GM12878 (cell line): ENCODE data around the gene EFTUD2. TPM values are rescaled to one million over a fixed set of nuclear protein-coding genes. Genes with fewer than 3 reads are reported as not detected.
A peak's percentile ranks its signal among the peaks of the same experiment; 100 is the strongest.

ENCODE experiments used
- ATAC-seq: fragments of 200-7000 bp; cut with Tn5 transposase; 3 replicates; pipeline ENCODE4 v1.9.1; 2020; ENCODE audit warnings: mild to moderate bottlenecking, moderate library complexity
- BruUV-seq: library from RNA; stranded (reverse); fragments of 400-500 nt; replicated peaks from 2 replicates; lab custom pipeline; 2021; lab: Mats Ljungman, UMichigan
- CTCF ChIA-PET: fragments of 300-600 bp; sonication (Branson Sonifier 250); formaldehyde crosslinking; extraction: SDS; loops from one replicate; lab custom pipeline; 2021; ENCODE audit warnings: inconsistent platforms; lab: Yijun Ruan, JAX
- POLR2A ChIA-PET: fragments of 350-600 bp; formaldehyde crosslinking; extraction: SDS; loops from one replicate; lab custom pipeline; 2021; ENCODE audit warnings: inconsistent platforms; lab: Charles Lee
- RAD21 ChIA-PET: fragments of 300-600 bp; sonication (Branson Sonifier 250); formaldehyde crosslinking; loops from one replicate; lab custom pipeline; 2023; ENCODE audit warnings: antibody characterized with exemption; ENCODE audit not compliant: unreplicated experiment; lab: Charles Lee
- SMC1A ChIA-PET: fragments of 300-600 bp; sonication (Branson Sonifier 250); formaldehyde crosslinking; loops from one replicate; lab custom pipeline; 2023; ENCODE audit not compliant: unreplicated experiment, uncharacterized antibody; lab: Charles Lee
- DNase-seq: peaks from one replicate; pipeline ENCODE4 v3.0.0-alpha.2; 2011; ENCODE audit warnings: low read depth, low spot score
- FAIRE-seq: peaks from 3 replicates; lab custom pipeline; 2011; peaks lifted over from hg19 to GRCh38; lab: Jason Lieb, UNC
- H2AFZ ChIP-seq: 2 replicates; pipeline ENCODE4 v1.6.0; 2011; ENCODE audit warnings: low read depth, low read length, control low read depth; ENCODE audit not compliant: control insufficient read depth
- H3K27ac ChIP-seq: 2 replicates; pipeline ENCODE4 v1.5.1; 2011; ENCODE audit warnings: control low read depth; ENCODE audit not compliant: control insufficient read depth, insufficient read depth
- H3K27me3 ChIP-seq, 2 experiments: replicated peaks in 1 of 2; 2 replicates each; pipeline versions ENCODE4 v1.6.0 to v1.6.1; 2011; ENCODE audit warnings: low read length in 1 of 2; ENCODE audit not compliant: control insufficient read depth in 2 of 2, insufficient read depth in 2 of 2
- H3K36me3 ChIP-seq, 2 experiments: 2 replicates each; pipeline ENCODE4 v1.5.1; 2011; ENCODE audit warnings: low read length in 1 of 2; ENCODE audit not compliant: control insufficient read depth in 2 of 2, insufficient read depth in 2 of 2
- H3K4me1 ChIP-seq: 2 replicates; pipeline ENCODE4 v1.6.1; 2011; ENCODE audit warnings: mild to moderate bottlenecking, low read length, moderate library complexity, mixed read lengths; ENCODE audit not compliant: control insufficient read depth, insufficient read depth
- H3K4me2 ChIP-seq: 2 replicates; pipeline ENCODE4 v1.6.0; 2011; ENCODE audit warnings: control low read depth; ENCODE audit not compliant: control insufficient read depth, insufficient read depth
- H3K4me3 ChIP-seq: fragments of 200-600 bp; sonication (generic); 2 replicates; pipeline ENCODE4 v1.5.1; 2016
- H3K79me2 ChIP-seq: 2 replicates; pipeline ENCODE4 v1.6.0; 2011; ENCODE audit warnings: low read length; ENCODE audit not compliant: control insufficient read depth, insufficient read depth
- H3K9ac ChIP-seq: 2 replicates; pipeline ENCODE4 v1.8.0; 2011; ENCODE audit warnings: low read length, control low read depth, mixed read lengths; ENCODE audit not compliant: control insufficient read depth, insufficient read depth
- H3K9me3 ChIP-seq: replicated peaks from 3 replicates; pipeline ENCODE4 v1.5.1; 2011; ENCODE audit warnings: mild to moderate bottlenecking, low read length; ENCODE audit not compliant: control insufficient read depth, insufficient read depth
- H4K20me1 ChIP-seq: 2 replicates; pipeline ENCODE4 v1.6.0; 2011; ENCODE audit not compliant: control insufficient read depth, insufficient read depth
- BCL11A ChIP-seq: IDR thresholded peaks from 2 replicates; pipeline ENCODE4 v1.6.1; 2011; ENCODE audit warnings: low read depth, low read length
- EP300 ChIP-seq, 2 experiments: fragments of 150-350 bp in 1 of 2; IDR thresholded peaks; 2 replicates each; pipeline ENCODE4 v1.6.1; 2011 to 2012; ENCODE audit warnings: low read depth in 2 of 2, low read length in 2 of 2, borderline replicate concordance in 1 of 2, improper control_type of control experiment in 1 of 2, inconsistent platforms in 1 of 2; ENCODE audit not compliant: control insufficient read depth in 1 of 2
- HDGF ChIP-seq: fragments of 450-650 bp; IDR thresholded peaks from 2 replicates; pipeline ENCODE4 v1.6.1; 2016; ENCODE audit warnings: antibody characterized with exemption
- JUND ChIP-seq: IDR thresholded peaks from 2 replicates; pipeline ENCODE4 v1.6.1; 2012; ENCODE audit warnings: low read depth, mild to moderate bottlenecking, low read length, improper control_type of control experiment, moderate library complexity
- LARP7 ChIP-seq: fragments of 450-650 bp; IDR thresholded peaks from 2 replicates; pipeline ENCODE4 v1.6.1; 2017; ENCODE audit warnings: mild to moderate bottlenecking
- NR2C1 ChIP-seq: fragments of 450-650 bp; IDR thresholded peaks from 2 replicates; pipeline ENCODE4 v1.6.1; 2017; ENCODE audit warnings: antibody characterized with exemption, mild to moderate bottlenecking, moderate library complexity
- PML ChIP-seq: IDR thresholded peaks from 2 replicates; pipeline ENCODE4 v1.6.1; 2012; ENCODE audit warnings: low read length, inconsistent platforms
- POLR2A ChIP-seq: IDR thresholded peaks from 2 replicates; pipeline ENCODE4 v1.6.1; 2011; ENCODE audit warnings: low read depth, mild to moderate bottlenecking, low read length
- RCOR1 ChIP-seq: conservative IDR thresholded peaks from 2 replicates; pipeline ENCODE4 v1.6.1; 2012; ENCODE audit warnings: low read depth, low read length, improper control_type of control experiment
- SRF ChIP-seq, 2 experiments: IDR thresholded peaks; 2 replicates each; pipeline ENCODE4 v1.6.1; 2011; ENCODE audit warnings: low read depth in 2 of 2, low read length in 2 of 2, mild to moderate bottlenecking in 1 of 2, moderate library complexity in 1 of 2
- SUPT20H ChIP-seq: IDR thresholded peaks from 2 replicates; pipeline ENCODE4 v1.6.1; 2011; ENCODE audit warnings: low read depth, mild to moderate bottlenecking, low read length, moderate library complexity, borderline replicate concordance; ENCODE audit not compliant: control insufficient read depth
- TARDBP ChIP-seq: IDR thresholded peaks from 2 replicates; pipeline ENCODE4 v1.6.1; 2016; ENCODE audit warnings: borderline replicate concordance
- TCF3 ChIP-seq: IDR thresholded peaks from 2 replicates; pipeline ENCODE4 v1.6.1; 2012; ENCODE audit warnings: low read depth, mild to moderate bottlenecking, low read length, borderline replicate concordance; ENCODE audit not compliant: insufficient read depth
- ZBTB40 ChIP-seq: fragments of 450-650 bp; IDR thresholded peaks from 2 replicates; pipeline ENCODE4 v1.6.1; 2016; ENCODE audit warnings: mild to moderate bottlenecking, moderate library complexity, borderline replicate concordance
- ZNF207 ChIP-seq: fragments of 450-650 bp; IDR thresholded peaks from 2 replicates; pipeline ENCODE4 v1.6.1; 2014; ENCODE audit warnings: antibody characterized with exemption, mild to moderate bottlenecking, borderline replicate concordance
- ZNF622 ChIP-seq: fragments of 450-650 bp; IDR thresholded peaks from 2 replicates; pipeline ENCODE4 v1.6.1; 2017; ENCODE audit warnings: mild to moderate bottlenecking, inconsistent platforms
- WGBS: methylation state at CpG from one replicate; pipeline ENCODE4 v1.1.6; 2016; ENCODE audit warnings: low lambda C conversion rate; ENCODE audit not compliant: insufficient replicate concordance, insufficient coverage; ENCODE audit errors: missing lambda C conversion rate; 5-methylcytosine and 5-hydroxymethylcytosine counted together
- in situ Hi-C: fragments of 300-500 bp; cut with MboI; formaldehyde crosslinking; loops from 9 replicates; pipeline ENCODE4 v1.14.3; 2018; ENCODE audit warnings: mixed read lengths
- intact Hi-C: fragments of 100-400 bp; cut with micrococcal nuclease; formaldehyde crosslinking; loops from one replicate; pipeline ENCODE4 v1.14.2; 2022; ENCODE audit not compliant: unreplicated experiment
- polyA plus RNA-seq, 11 experiments: library from polyadenylated mRNA; depleted of rRNA in 4 of 11; unstranded in 6 of 11; stranded (reverse) in 5 of 11; fragments of >200 nt; fragmentation: Nextera tagmentation in 4 of 11; fragmentation: Illumina TruSeq in 1 of 11; extraction: Ambion mirVana in 4 of 11; extraction: Trizol in 1 of 11; gene quantifications; 1 replicate in 1 of 11; 2 replicates in 10 of 11; pipeline versions ENCODE4 v1.2.1 to v1.2.3, GENCODE V29; 2011 to 2016; ENCODE audit warnings: inconsistent platforms in 2 of 11, missing spikeins in 2 of 11, low read depth in 1 of 11
- total RNA-seq, 4 experiments: library from RNA; depleted of rRNA in 3 of 4; stranded (reverse); fragments of >200 nt in 3 of 4; fragmentation: Illumina TruSeq in 1 of 4; extraction: Trizol in 1 of 4; gene quantifications; 2 replicates each; pipeline versions ENCODE4 v1.2.1 to v1.2.3, GENCODE V29; 2013 to 2021
- TF ChIP-seq, protein P1 (sequence below): IDR thresholded peaks from 2 replicates; pipeline ENCODE4 v1.6.1; 2011; ENCODE audit warnings: mild to moderate bottlenecking, low read depth, low read length, moderate library complexity; ENCODE audit not compliant: insufficient replicate concordance

Gene EFTUD2
- total and polyA plus RNA-seq, 10 of the 15 experiments (the other 5 are each of a cell fraction or from before 2014, with no cell fraction given): 33.0 to 198 (median 126) TPM

GRCh38 chr17:44906763-44907728, 7.8 kb upstream of the EFTUD2 start:
- Histone ChIP-seq H3K27ac (no peak overlapping the region), H3K27me3 (no peaks in the 10 kb centered on the region; a peak in 1 of 4 replicates), H3K79me2 (no peaks in the 10 kb centered on the region), H3K36me3 (no peaks in the 10 kb centered on the region), H4K20me1 (no peaks in the 10 kb centered on the region), H3K4me2 (no peak overlapping the region), H2AFZ (no peak overlapping the region), H3K9ac (no peak overlapping the region), H3K4me3 (no peak overlapping the region), H3K4me1 (peaks cover 9% of the 10 kb centered on the region), H3K9me3 (no peaks in the 10 kb centered on the region)
- in situ Hi-C loops (no loop called here), intact Hi-C loops (no loop called here)
- ChIA-PET CTCF (interaction anchor here (1.5 kb wide), 1 partner anchor 13 kb away, joined by 12 read pairs; no protein-coding TSS in a partner anchor), SMC1A (no interaction called here), POLR2A (no interaction called here), RAD21 (interaction anchor here (0.7 kb wide), 1 partner anchor 115 kb away, joined by 3 read pairs; no protein-coding TSS in a partner anchor)
- ATAC-seq (no peak), FAIRE-seq (peak; percentile 78), DNase-seq (no peak)
- 35% methylated on average over 18 of the region's 18 CpGs for WGBS
- no TSS peak for BruUV-seq
- no peak for TF ChIP-seq JUND
- TF ChIP-seq ZBTB40: no peak
- TF ChIP-seq TARDBP: no peak
- no peak for TF ChIP-seq LARP7
- TF ChIP-seq POLR2A: no peak
- TF ChIP-seq EP300 (IDR thresholded peaks at IDR 0.05; ENCODE audit: borderline replicate concordance in 1 of 2, control insufficient read depth in 1 of 2, low read depth in 2 of 2, low read length in 2 of 2): no peak
- no peak for TF ChIP-seq RCOR1
- no peak for TF ChIP-seq SRF (IDR thresholded peaks at IDR 0.05; ENCODE audit: low read depth in 2 of 2, low read length in 2 of 2)
- TF ChIP-seq PML: no peak
- TF ChIP-seq TCF3: no peak
- TF ChIP-seq BCL11A: no peak
- no peak for TF ChIP-seq ZNF622
- TF ChIP-seq, protein P1, sequence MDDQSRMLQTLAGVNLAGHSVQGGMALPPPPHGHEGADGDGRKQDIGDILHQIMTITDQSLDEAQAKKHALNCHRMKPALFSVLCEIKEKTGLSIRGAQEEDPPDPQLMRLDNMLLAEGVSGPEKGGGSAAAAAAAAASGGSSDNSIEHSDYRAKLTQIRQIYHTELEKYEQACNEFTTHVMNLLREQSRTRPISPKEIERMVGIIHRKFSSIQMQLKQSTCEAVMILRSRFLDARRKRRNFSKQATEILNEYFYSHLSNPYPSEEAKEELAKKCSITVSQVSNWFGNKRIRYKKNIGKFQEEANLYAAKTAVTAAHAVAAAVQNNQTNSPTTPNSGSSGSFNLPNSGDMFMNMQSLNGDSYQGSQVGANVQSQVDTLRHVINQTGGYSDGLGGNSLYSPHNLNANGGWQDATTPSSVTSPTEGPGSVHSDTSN: no peak
- TF ChIP-seq NR2C1: no peak
- no peak for TF ChIP-seq ZNF207
- TF ChIP-seq SUPT20H: no peak
- TF ChIP-seq HDGF: no peak
